GM12865 (cell line): ENCODE results near the gene ZBTB39.

Experiments
- DNase-seq: peaks from one replicate; pipeline ENCODE4 v3.0.0; 2010; ENCODE audit warnings: low read depth
- H3K4me3 ChIP-seq: 2 replicates; pipeline ENCODE4 v1.5.1; 2011; ENCODE audit warnings: mild to moderate bottlenecking, low read depth, low read length, control low read depth
- TF ChIP-seq, protein P1 (sequence below): IDR thresholded peaks from 2 replicates; pipeline ENCODE4 v1.5.1; 2011; ENCODE audit warnings: low read length, control low read depth, low read depth, inconsistent platforms; ENCODE audit not compliant: insufficient read depth; ENCODE audit errors: missing control alignments

The ZBTB39 gene

DNA sequence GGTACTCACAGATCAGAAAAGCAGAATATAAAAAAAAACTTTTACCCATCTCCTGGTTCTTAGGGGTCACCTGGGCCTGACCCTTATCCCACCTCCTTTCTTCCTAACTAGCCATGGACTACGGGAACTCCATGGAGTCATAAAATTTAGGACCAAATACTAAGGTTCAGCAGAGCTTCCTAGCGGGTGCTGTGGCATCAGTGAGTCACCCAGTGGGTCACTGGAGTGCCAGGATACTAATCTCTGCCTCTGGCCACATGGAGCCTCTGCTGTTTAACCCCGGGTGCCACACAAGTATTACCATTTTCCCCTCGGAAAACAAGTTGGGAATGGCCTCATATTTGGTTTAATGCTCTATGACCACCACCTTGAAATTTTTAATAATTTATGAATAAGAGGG is 6.9 kb downstream of the ZBTB39 start:
- DNase-seq = no peak
- H3K4me3 ChIP-seq = no peak overlapping the region
- TF ChIP-seq, protein P1, sequence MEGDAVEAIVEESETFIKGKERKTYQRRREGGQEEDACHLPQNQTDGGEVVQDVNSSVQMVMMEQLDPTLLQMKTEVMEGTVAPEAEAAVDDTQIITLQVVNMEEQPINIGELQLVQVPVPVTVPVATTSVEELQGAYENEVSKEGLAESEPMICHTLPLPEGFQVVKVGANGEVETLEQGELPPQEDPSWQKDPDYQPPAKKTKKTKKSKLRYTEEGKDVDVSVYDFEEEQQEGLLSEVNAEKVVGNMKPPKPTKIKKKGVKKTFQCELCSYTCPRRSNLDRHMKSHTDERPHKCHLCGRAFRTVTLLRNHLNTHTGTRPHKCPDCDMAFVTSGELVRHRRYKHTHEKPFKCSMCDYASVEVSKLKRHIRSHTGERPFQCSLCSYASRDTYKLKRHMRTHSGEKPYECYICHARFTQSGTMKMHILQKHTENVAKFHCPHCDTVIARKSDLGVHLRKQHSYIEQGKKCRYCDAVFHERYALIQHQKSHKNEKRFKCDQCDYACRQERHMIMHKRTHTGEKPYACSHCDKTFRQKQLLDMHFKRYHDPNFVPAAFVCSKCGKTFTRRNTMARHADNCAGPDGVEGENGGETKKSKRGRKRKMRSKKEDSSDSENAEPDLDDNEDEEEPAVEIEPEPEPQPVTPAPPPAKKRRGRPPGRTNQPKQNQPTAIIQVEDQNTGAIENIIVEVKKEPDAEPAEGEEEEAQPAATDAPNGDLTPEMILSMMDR = no peak

DNA sequence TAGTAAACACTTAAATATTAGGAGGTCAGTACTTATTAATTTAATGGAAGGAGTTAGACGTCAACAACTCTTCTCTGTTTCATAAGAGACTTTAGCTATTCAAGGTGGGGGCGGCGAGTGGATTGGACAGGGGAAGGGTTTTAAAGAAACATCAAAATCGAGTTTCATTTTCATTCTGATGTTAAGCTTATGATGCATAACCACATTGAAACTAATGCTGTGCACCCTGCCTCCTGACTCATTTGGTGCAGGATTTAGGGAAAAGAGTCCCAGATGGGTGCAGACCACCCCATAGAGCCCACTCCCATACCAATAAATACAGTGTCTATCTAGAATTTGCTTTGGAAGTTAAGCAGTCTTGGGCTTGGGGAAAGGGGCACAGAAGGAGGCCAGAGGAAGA is 7.4 kb downstream of the ZBTB39 start:
- DNase-seq = peak; percentile 81
- TF ChIP-seq, protein P1 = no peak
- no peak overlapping the region for H3K4me3 ChIP-seq

DNA sequence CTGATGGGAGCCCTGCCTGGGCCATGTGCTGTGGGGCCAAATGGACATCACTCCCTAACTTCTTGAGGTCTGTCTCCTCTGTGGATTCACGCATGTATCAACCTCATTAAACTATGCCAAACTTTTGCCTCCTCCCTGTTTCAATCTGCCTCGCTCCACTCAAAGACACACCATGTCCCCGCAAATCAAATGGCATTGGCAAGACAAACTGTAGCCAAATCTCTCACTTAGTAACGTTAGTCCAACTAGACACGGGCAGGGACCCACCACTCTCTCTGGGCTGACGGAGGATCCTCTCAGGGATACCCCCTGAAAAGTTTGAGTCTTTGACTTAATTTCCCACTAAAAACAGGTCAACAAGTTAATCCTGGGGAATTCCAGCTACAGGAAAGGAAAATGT is 8.0 kb downstream of the ZBTB39 start:
- TF ChIP-seq, protein P1 = no peak
- DNase-seq = no peak
- H3K4me3 ChIP-seq = no peak overlapping the region

DNA sequence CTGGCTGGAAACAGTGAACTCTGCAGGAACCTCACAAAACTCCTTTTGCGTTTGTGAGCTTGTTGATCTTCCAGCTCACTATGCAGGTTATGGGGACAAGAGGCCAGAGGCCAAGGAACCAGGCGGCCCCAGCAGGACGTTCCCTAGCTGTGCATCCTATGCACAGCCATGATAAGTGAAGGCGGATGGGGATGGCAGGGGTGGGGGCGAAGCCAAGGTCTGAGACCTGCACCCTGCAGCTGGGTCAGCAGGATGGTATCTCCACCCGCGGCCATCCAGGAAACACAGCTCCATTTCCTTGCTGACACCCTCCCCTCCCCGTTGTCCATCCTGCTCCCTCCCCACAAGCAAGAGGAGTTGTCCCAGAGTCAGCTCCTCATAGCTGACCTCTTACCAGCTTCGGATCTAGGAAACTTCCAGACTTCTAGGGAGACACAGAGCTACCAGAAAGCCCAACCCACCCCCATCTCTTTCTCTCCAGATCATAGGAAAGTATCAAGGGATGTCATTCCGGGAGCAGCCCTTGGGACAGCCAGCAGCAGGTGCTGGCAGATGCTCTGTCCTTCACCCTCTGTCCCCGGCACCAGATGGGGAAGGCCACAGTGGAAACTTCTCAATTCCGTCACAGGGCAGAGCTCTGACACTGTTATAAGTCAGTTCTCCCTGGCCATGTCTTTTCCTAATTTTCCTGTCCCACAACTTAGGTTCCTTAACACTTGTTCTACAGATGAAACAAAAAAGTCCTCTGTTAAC is 9.4 kb downstream of the ZBTB39 start:
- H3K4me3 ChIP-seq = no peak overlapping the region
- TF ChIP-seq, protein P1 = no peak
- no peak for DNase-seq

DNA sequence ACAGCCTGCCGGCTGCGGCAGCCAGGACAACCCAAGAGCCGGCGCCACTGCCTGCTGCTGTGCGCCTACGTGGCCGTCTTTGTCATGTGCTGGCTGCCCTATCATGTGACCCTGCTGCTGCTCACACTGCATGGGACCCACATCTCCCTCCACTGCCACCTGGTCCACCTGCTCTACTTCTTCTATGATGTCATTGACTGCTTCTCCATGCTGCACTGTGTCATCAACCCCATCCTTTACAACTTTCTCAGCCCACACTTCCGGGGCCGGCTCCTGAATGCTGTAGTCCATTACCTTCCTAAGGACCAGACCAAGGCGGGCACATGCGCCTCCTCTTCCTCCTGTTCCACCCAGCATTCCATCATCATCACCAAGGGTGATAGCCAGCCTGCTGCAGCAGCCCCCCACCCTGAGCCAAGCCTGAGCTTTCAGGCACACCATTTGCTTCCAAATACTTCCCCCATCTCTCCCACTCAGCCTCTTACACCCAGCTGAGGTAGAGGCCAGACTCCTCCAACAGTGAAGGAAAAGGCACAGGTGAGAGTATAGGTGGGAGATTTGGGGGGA is 10.3 kb downstream of the ZBTB39 start:
- no peak overlapping the region for H3K4me3 ChIP-seq
- no peak for DNase-seq
- TF ChIP-seq, protein P1 = no peak

DNA sequence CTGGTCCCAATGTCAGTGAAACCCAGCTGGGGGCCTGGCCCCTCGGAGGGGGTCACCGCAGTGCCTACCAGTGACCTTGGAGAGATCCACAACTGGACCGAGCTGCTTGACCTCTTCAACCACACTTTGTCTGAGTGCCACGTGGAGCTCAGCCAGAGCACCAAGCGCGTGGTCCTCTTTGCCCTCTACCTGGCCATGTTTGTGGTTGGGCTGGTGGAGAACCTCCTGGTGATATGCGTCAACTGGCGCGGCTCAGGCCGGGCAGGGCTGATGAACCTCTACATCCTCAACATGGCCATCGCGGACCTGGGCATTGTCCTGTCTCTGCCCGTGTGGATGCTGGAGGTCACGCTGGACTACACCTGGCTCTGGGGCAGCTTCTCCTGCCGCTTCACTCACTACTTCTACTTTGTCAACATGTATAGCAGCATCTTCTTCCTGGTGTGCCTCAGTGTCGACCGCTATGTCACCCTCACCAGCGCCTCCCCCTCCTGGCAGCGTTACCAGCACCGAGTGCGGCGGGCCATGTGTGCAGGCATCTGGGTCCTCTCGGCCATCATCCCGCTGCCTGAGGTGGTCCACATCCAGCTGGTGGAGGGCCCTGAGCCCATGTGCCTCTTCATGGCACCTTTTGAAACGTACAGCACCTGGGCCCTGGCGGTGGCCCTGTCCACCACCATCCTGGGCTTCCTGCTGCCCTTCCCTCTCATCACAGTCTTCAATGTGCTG is 11.0 kb downstream of the ZBTB39 start:
- DNase-seq = no peak
- H3K4me3 ChIP-seq = no peak overlapping the region
- TF ChIP-seq, protein P1 = no peak
